Activated T-cell treated with anti-CD3 and anti-CD28 coated beads, Interleukin-2, amount 50 U/mL, for 4 hours (primary cell): ENCODE data around the gene MTMR11. TPM values are rescaled to one million over a fixed set of nuclear protein-coding genes. Genes with fewer than 3 reads are reported as not detected.

Source experiments
- ATAC-seq, 2 donors: fragments of 200-7000 bp; cut with Tn5 transposase; one replicate each; pipeline ENCODE4 v1.10.0; 2021
- DNase-seq: peaks from one replicate; pipeline ENCODE4 v3.0.0-alpha.2; 2020
- H3K27me3 Mint-ChIP-seq: one replicate; pipeline ENCODE4 v1.8.0; 2021; ENCODE audit warnings: low read depth, mixed read lengths
- H3K36me3 Mint-ChIP-seq: one replicate; pipeline ENCODE4 v1.8.0; 2022; ENCODE audit warnings: mixed read lengths; ENCODE audit not compliant: insufficient read depth
- H3K4me1 Mint-ChIP-seq: one replicate; pipeline ENCODE4 v1.8.0; 2021; ENCODE audit warnings: low read depth, mixed read lengths
- H3K4me3 Mint-ChIP-seq: one replicate; pipeline ENCODE4 v1.8.0; 2021; ENCODE audit warnings: mild to moderate bottlenecking, moderate library complexity, mixed read lengths
- H3K9me3 Mint-ChIP-seq: one replicate; pipeline ENCODE4 v1.8.0; 2021; ENCODE audit warnings: mixed read lengths
- total RNA-seq, 3 donors: library from RNA; stranded (reverse); gene quantifications; one replicate each; pipeline ENCODE4 v1.2.1, GENCODE V29; 2021

Gene MTMR11
- total RNA-seq, 3 donors from 2014 or later, result 1.3 to 2.5 (median 2.0) TPM

GRCh38 chr1:149879556-149879955 is 57.1 kb downstream of the MTMR11 start:
- ATAC-seq, result no peak
- no peak overlapping the region for H3K4me3 Mint-ChIP-seq
- peaks cover 27% of the 10 kb centered on the region for H3K4me1 Mint-ChIP-seq
- H3K9me3 Mint-ChIP-seq, result no peaks in the 10 kb centered on the region
- DNase-seq, result peak; percentile 12
- H3K27me3 Mint-ChIP-seq, result no peaks in the 10 kb centered on the region
- no peaks in the 10 kb centered on the region for H3K36me3 Mint-ChIP-seq

Other genes with a start within 250 kb of the MTMR11 start
- not detected for gene FCGR1A, start 154.2 kb downstream of the MTMR11 start, total RNA-seq
- gene BOLA1, start 37.3 kb downstream of the MTMR11 start, total RNA-seq, result 10 to 100 TPM; 15.7 to 18.9 (median 17.9) TPM
- gene SV2A, start 19.0 kb downstream of the MTMR11 start, total RNA-seq, result 1 to 10 TPM; 4.8 to 5.4 (median 5.0) TPM
- 100 to 1,000 TPM; 129 to 135 (median 130) TPM for gene SF3B4, start 9.1 kb downstream of the MTMR11 start, total RNA-seq
- 10 to 100 TPM; 40.5 to 48.2 (median 43.2) TPM for gene OTUD7B, start 73.8 kb upstream of the MTMR11 start, total RNA-seq
- gene VPS45, start 130.9 kb upstream of the MTMR11 start, total RNA-seq, result 10 to 100 TPM; 17.8 to 19.9 (median 18.6) TPM
- 10 to 100 TPM; 16.6 to 20.9 (median 17.7) TPM for gene PLEKHO1, start 213.0 kb upstream of the MTMR11 start, total RNA-seq